Activated naive CD8-positive, alpha-beta T cell treated with anti-CD3 and anti-CD28 coated beads, Interleukin-2, amount 50 U/mL, for 16 hours (primary cell): ENCODE results near the gene TIPARP.

Source experiments
- DNase-seq: peaks from one replicate; pipeline ENCODE4 v3.0.0-alpha.2; 2020; ENCODE audit warnings: low read depth, low spot score

Gene TIPARP

GRCh38 chr3:156674046-156674910, at the start of gene TIPARP:
Gene TIPARP, plus strand, starts transcription at chr3:156674590. Its CDS starts 3,108 bp downstream, at chr3:156677698.
- peak; percentile 98 for DNase-seq

GRCh38 chr3:156626104-156626503, 48.3 kb upstream of the TIPARP start:
- DNase-seq = no peak

- DNase-seq = no peak
Measured at GRCh38 chr3:156627946-156628569, 46.3 kb upstream of the TIPARP start.

GRCh38 chr3:156628836-156629618, 45.4 kb upstream of the TIPARP start:
- DNase-seq = no peak

- DNase-seq = no peak
Measured at GRCh38 chr3:156630081-156630772, 44.2 kb upstream of the TIPARP start.

- no peak for DNase-seq
Measured at GRCh38 chr3:156630773-156631093, 43.7 kb upstream of the TIPARP start.

GRCh38 chr3:156631323-156631722, 43.1 kb upstream of the TIPARP start:
- no peak for DNase-seq

- DNase-seq = no peak
Measured at GRCh38 chr3:156632601-156633000, 41.8 kb upstream of the TIPARP start.

- no peak for DNase-seq
Measured at GRCh38 chr3:156633335-156633734, 41.1 kb upstream of the TIPARP start.

GRCh38 chr3:156635034-156635433, 39.4 kb upstream of the TIPARP start:
- no peak for DNase-seq

- DNase-seq = no peak
Measured at GRCh38 chr3:156635973-156636372, 38.4 kb upstream of the TIPARP start.

- no peak for DNase-seq
Measured at GRCh38 chr3:156637480-156638022, 36.8 kb upstream of the TIPARP start.

- DNase-seq = no peak
Measured at GRCh38 chr3:156638271-156638670, 36.1 kb upstream of the TIPARP start.

- no peak for DNase-seq
Measured at GRCh38 chr3:156639414-156640023, 34.9 kb upstream of the TIPARP start.

- DNase-seq = no peak
Measured at GRCh38 chr3:156641618-156641975, 32.8 kb upstream of the TIPARP start.

GRCh38 chr3:156642750-156643728, 31.4 kb upstream of the TIPARP start:
- DNase-seq = no peak

GRCh38 chr3:156643729-156644389, 30.5 kb upstream of the TIPARP start:
- no peak for DNase-seq

- DNase-seq = no peak
Measured at GRCh38 chr3:156644958-156645357, 29.4 kb upstream of the TIPARP start.

- no peak for DNase-seq
Measured at GRCh38 chr3:156646958-156647357, 27.4 kb upstream of the TIPARP start.
